CD14-positive monocyte (primary cell): Measurements from ENCODE around the gene EXT2. TPM values are rescaled to one million over a fixed set of nuclear protein-coding genes. Genes with fewer than 3 reads are reported as not detected.

Experiments used
- DNase-seq, 3 donors: peaks; one replicate each; pipeline ENCODE4 v3.0.0-alpha.2; 2011 to 2022
- H2AFZ ChIP-seq: 2 replicates; pipeline ENCODE4 v1.6.0; 2012; ENCODE audit warnings: mild to moderate bottlenecking, low read depth, low read length, inconsistent platforms; ENCODE audit not compliant: insufficient read depth, poor library complexity, severe bottlenecking
- H3K27ac ChIP-seq, 2 donors: 1 replicate in 1 of 2; 2 replicates in 1 of 2; pipeline ENCODE4 v1.5.1; 2012 to 2013; ENCODE audit warnings: low read length in 2 of 2, control low read depth in 1 of 2, inconsistent platforms in 1 of 2, low read depth in 1 of 2, mild to moderate bottlenecking in 1 of 2
- H3K27me3 ChIP-seq, 2 donors: one replicate each; pipeline versions ENCODE4 v1.6.0 to v1.6.1; 2011 to 2013; ENCODE audit warnings: low read length in 2 of 2; ENCODE audit not compliant: control insufficient read depth in 2 of 2, insufficient read depth in 2 of 2
- H3K36me3 ChIP-seq, 2 donors: replicated peaks in 1 of 2; 1 replicate in 1 of 2; 2 replicates in 1 of 2; pipeline versions ENCODE4 v1.5.1 to v1.6.1; 2012 to 2013; ENCODE audit warnings: low read length in 2 of 2, control low read depth in 1 of 2, inconsistent platforms in 1 of 2, mild to moderate bottlenecking in 1 of 2; ENCODE audit not compliant: insufficient read depth in 2 of 2, control insufficient read depth in 1 of 2
- H3K4me1 ChIP-seq, 2 donors: 1 replicate in 1 of 2; 2 replicates in 1 of 2; pipeline versions ENCODE4 v1.5.1 to v1.6.1; 2012 to 2013; ENCODE audit warnings: low read length in 2 of 2, control low read depth in 1 of 2, inconsistent platforms in 1 of 2, mild to moderate bottlenecking in 1 of 2, moderate library complexity in 1 of 2; ENCODE audit not compliant: insufficient read depth in 2 of 2, control insufficient read depth in 1 of 2
- H3K4me2 ChIP-seq: replicated peaks from 2 replicates; pipeline ENCODE3; 2012; ENCODE audit warnings: low read length, moderate library complexity, mild to moderate bottlenecking; ENCODE audit not compliant: poor library complexity, severe bottlenecking; ENCODE audit errors: extremely low read depth
- H3K4me3 ChIP-seq, 3 experiments: fragments of 200-600 bp in 1 of 3; sonication (generic) in 1 of 3; replicated peaks in 1 of 3; 1 replicate in 2 of 3; 2 replicates in 1 of 3; pipeline ENCODE4 v1.5.1; 2011 to 2013; ENCODE audit warnings: low read length in 3 of 3, mild to moderate bottlenecking in 3 of 3, control low read depth in 2 of 3, low read depth in 2 of 3, inconsistent platforms in 1 of 3, moderate library complexity in 1 of 3
- H3K79me2 ChIP-seq: 2 replicates; pipeline ENCODE4 v1.6.0; 2012; ENCODE audit warnings: mild to moderate bottlenecking, control low read depth, inconsistent platforms, low read length, moderate library complexity; ENCODE audit not compliant: insufficient read depth
- H3K9ac ChIP-seq: 2 replicates; pipeline ENCODE4 v1.6.0; 2017; ENCODE audit warnings: low read length, mild to moderate bottlenecking; ENCODE audit not compliant: insufficient read depth, poor library complexity, severe bottlenecking
- H3K9me3 ChIP-seq, 2 donors: replicated peaks in 1 of 2; 1 replicate in 1 of 2; 2 replicates in 1 of 2; pipeline versions ENCODE4 v1.5.1 to v1.6.1; 2012 to 2013; ENCODE audit warnings: low read length in 2 of 2, control low read depth in 1 of 2; ENCODE audit not compliant: control insufficient read depth in 1 of 2, insufficient read depth in 1 of 2
- H4K20me1 ChIP-seq: 2 replicates; pipeline ENCODE4 v1.6.0; 2012; ENCODE audit warnings: mild to moderate bottlenecking, low read length, control low read depth, moderate library complexity; ENCODE audit not compliant: insufficient read depth
- H3K27ac Mint-ChIP-seq, 7 donors: one replicate each; pipeline ENCODE4 v1.8.0; 2020; ENCODE audit warnings: mild to moderate bottlenecking in 7 of 7, mixed read lengths in 7 of 7, moderate library complexity in 6 of 7, inconsistent platforms in 2 of 7
- H3K27me3 Mint-ChIP-seq, 3 donors: one replicate each; pipeline ENCODE4 v1.8.0; 2021 to 2022; ENCODE audit warnings: low read depth in 3 of 3, mild to moderate bottlenecking in 3 of 3, mixed read lengths in 3 of 3, moderate library complexity in 3 of 3, inconsistent platforms in 1 of 3
- H3K36me3 Mint-ChIP-seq, 2 donors: one replicate each; pipeline ENCODE4 v1.8.0; 2020; ENCODE audit warnings: mixed read lengths in 2 of 2, inconsistent platforms in 1 of 2, mild to moderate bottlenecking in 1 of 2
- H3K4me1 Mint-ChIP-seq: one replicate; pipeline ENCODE4 v1.8.0; 2020; ENCODE audit warnings: mild to moderate bottlenecking, mixed read lengths
- H3K4me3 Mint-ChIP-seq, 2 donors: one replicate each; pipeline ENCODE4 v1.8.0; 2020; ENCODE audit warnings: mild to moderate bottlenecking in 2 of 2, mixed read lengths in 2 of 2, moderate library complexity in 1 of 2
- H3K9me3 Mint-ChIP-seq, 7 donors: one replicate each; pipeline ENCODE4 v1.8.0; 2020 to 2022; ENCODE audit warnings: mixed read lengths in 7 of 7, mild to moderate bottlenecking in 6 of 7, moderate library complexity in 6 of 7, inconsistent platforms in 2 of 7
- CTCF ChIP-seq: fragments of 200-600 bp; IDR thresholded peaks from one replicate; pipeline ENCODE4 v1.8.0; 2022; ENCODE audit warnings: antibody characterized with exemption, mild to moderate bottlenecking
- WGBS: methylation state at CpG from one replicate; pipeline ENCODE4 v1.1.5; 2013; ENCODE audit warnings: missing lambda C conversion rate; ENCODE audit not compliant: insufficient coverage; 5-methylcytosine and 5-hydroxymethylcytosine counted together
- intact Hi-C, 2 donors: fragments of 100-400 bp; cut with micrococcal nuclease; formaldehyde crosslinking; loops; one replicate each; pipeline versions ENCODE4 v1.15.0 to v1.15.1; 2023
- polyA minus RNA-seq: library from RNA; depleted of rRNA, polyadenylated mRNA; stranded (reverse); fragments of >200 nt; gene quantifications from 2 replicates; pipeline ENCODE4 v1.2.3, GENCODE V29; 2012
- polyA plus RNA-seq, 3 donors: library from polyadenylated mRNA; depleted of rRNA in 1 of 3; unstranded in 2 of 3; stranded (reverse) in 1 of 3; fragments of 300-500 nt in 2 of 3; fragments of >200 nt in 1 of 3; fragmentation: Illumina TruSeq in 2 of 3; gene quantifications; 1 replicate in 2 of 3; 2 replicates in 1 of 3; pipeline ENCODE4 v1.2.3, GENCODE V29; 2012 to 2021
- total RNA-seq, 12 experiments: library from RNA in 1 of 12; stranded (reverse) in 1 of 12; fragments of 120-200 nt in 1 of 12; gene quantifications; one replicate each; pipeline ENCODE4 v1.2.4 and lab custom pipeline; 2013 to 2026; ENCODE audit warnings: mixed read lengths in 6 of 12, inconsistent platforms in 1 of 12

Gene EXT2
- 32.9 TPM for total RNA-seq (2013)
- polyA plus RNA-seq (10 to 100 TPM; 17.2 to 41.1 (median 34.2) TPM), polyA minus RNA-seq (22.2 and 30.5 TPM in 2 replicates), total RNA-seq (lab: John Stamatoyannopoulos, UW) (25.5 to 62.2 (median 50.2) reads per million in 11 experiments)

DNA sequence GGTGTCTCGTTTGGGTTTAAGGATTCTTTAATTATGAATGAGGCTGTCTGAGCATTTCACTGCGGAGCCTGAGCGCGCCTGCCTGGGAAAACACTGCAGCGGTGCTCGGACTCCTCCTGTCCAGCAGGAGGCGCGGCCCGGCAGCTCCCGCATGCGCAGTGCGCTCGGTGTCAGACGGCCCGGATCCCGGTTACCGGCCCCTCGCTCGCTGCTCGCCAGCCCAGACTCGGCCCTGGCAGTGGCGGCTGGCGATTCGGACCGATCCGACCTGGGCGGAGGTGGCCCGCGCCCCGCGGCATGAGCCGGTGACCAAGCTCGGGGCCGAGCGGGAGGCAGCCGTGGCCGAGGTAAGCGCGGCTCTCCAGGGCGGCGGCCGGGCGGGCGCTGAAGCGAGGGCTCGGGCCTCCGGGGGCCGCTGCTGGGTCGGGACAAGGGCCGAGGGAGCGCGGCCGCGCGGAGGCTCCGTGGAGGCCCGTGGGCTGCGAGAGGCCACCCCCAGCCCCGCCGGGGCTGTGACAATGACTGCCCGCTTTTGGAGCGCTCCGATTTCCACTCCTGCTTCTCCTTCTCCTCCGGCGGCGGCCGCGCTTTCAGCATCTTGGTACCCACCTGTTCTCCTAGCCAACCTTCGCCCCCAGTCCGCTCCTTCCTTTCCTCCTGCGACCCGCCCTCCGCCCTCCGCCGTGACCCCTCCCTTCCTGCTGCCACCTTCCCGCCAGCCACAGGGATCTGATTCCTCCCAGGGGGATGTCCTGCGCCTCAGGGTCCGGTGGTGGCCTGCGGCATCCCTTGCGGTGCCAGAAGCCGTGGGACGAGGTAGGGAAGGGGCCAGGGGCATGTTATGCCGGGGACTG is at the start of gene EXT2:
Gene EXT2 (plus strand): TSS at position 173 of the 854 bp plus-strand sequence. CDS start 12,035 bp downstream, outside the sequence.
- Mint-ChIP-seq H3K36me3 (peaks cover 7 to 14% of the 10 kb centered on the region in 2 donors), H3K9me3 (no peaks in the 10 kb centered on the region), H3K27me3 (peaks cover 4 to 9% (median 5%) of the 10 kb centered on the region in 3 donors), H3K4me1 (peaks cover 21% of the 10 kb centered on the region), H3K4me3 (peak within 1 kb of the TSS; percentile 83 to 92), H3K27ac (peak within 1 kb of the TSS in 5 of 7 donors; percentile 24 to 82 (median 54))
- no peaks in the 10 kb centered on the region for H3K9me3 ChIP-seq
- WGBS: under 1% methylated on average over 76 of the region's 83 CpGs
- DNase-seq: peak; percentile 81 to 85 (median 82)
- no peaks in the 10 kb centered on the region for H3K36me3 ChIP-seq
- H3K27ac ChIP-seq: peak within 1 kb of the TSS in 1 of 2 donors; percentile 65
- H3K9ac ChIP-seq: peak within 1 kb of the TSS; percentile 83
- peaks cover 3% of the 10 kb centered on the region for H4K20me1 ChIP-seq
- peak; percentile 98 for TF ChIP-seq CTCF
- peak within 1 kb of the TSS; percentile 86 for H3K4me2 ChIP-seq
- no peaks in the 10 kb centered on the region for H3K27me3 ChIP-seq
- peak within 1 kb of the TSS; percentile 89 for H2AFZ ChIP-seq
- intact Hi-C loops: loop anchor here in 1 of 2 donors (10.0 kb wide), 1 partner anchor 439 kb away; no protein-coding TSS in a partner anchor
- H3K79me2 ChIP-seq: peaks cover 14% of the 10 kb centered on the region
- peaks cover 11% of the 10 kb centered on the region in 2 donors for H3K4me1 ChIP-seq
- H3K4me3 ChIP-seq: peak within 1 kb of the TSS; percentile 62 to 85 (median 65)

DNA sequence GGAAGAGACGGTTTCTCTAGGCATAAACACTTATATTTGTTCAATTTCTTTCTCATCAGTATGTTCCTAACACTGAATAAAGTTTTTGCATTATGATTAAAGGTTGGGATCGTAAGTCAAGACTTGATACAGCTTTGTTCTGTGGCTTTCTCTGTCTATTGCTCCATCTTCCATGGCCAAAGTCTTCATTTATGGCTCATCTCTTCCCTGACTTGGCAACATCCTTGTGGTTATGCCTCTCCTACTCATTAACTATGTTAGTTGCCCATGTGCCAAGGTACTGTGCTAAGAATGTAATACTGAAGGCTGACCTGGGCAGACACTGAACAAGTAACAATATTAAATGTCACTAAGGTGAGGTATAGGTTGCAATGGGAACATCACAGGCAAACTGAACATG is 49.3 kb upstream of the EXT2 start:
- DNase-seq: no peak
- no peaks in the 10 kb centered on the region for H3K36me3 Mint-ChIP-seq
- H3K4me3 Mint-ChIP-seq: no peak overlapping the region
- Histone ChIP-seq H4K20me1 (no peaks in the 10 kb centered on the region), H3K4me1 (no peaks in the 10 kb centered on the region), H3K27me3 (no peaks in the 10 kb centered on the region), H3K79me2 (no peaks in the 10 kb centered on the region), H3K4me2 (no peak overlapping the region), H3K9me3 (no peaks in the 10 kb centered on the region), H3K9ac (no peak overlapping the region), H2AFZ (no peak overlapping the region), H3K4me3 (no peak overlapping the region), H3K27ac (no peak overlapping the region), H3K36me3 (no peaks in the 10 kb centered on the region)
- H3K27me3 Mint-ChIP-seq: peaks cover 3 to 7% (median 5%) of the 10 kb centered on the region in 3 donors
- H3K27ac Mint-ChIP-seq: no peak overlapping the region
- no CpG with 5 or more reads among the region's 2 CpGs for WGBS
- H3K4me1 Mint-ChIP-seq: no peaks in the 10 kb centered on the region
- intact Hi-C loops: no loop called here
- H3K9me3 Mint-ChIP-seq: peaks cover 0 to 2% (median 0%) of the 10 kb centered on the region in 7 donors
- TF ChIP-seq CTCF: no peak
